HG02763 (cell line): ENCODE data around the gene MTA2.

Experiments
- ATAC-seq: cut with Tn5 transposase; IDR thresholded peaks from one replicate; pipeline ENCODE4 v1.9.1; 2021; ENCODE audit warnings: mild to moderate bottlenecking, moderate library complexity; ENCODE audit not compliant: unreplicated experiment

MTA2 gene

DNA sequence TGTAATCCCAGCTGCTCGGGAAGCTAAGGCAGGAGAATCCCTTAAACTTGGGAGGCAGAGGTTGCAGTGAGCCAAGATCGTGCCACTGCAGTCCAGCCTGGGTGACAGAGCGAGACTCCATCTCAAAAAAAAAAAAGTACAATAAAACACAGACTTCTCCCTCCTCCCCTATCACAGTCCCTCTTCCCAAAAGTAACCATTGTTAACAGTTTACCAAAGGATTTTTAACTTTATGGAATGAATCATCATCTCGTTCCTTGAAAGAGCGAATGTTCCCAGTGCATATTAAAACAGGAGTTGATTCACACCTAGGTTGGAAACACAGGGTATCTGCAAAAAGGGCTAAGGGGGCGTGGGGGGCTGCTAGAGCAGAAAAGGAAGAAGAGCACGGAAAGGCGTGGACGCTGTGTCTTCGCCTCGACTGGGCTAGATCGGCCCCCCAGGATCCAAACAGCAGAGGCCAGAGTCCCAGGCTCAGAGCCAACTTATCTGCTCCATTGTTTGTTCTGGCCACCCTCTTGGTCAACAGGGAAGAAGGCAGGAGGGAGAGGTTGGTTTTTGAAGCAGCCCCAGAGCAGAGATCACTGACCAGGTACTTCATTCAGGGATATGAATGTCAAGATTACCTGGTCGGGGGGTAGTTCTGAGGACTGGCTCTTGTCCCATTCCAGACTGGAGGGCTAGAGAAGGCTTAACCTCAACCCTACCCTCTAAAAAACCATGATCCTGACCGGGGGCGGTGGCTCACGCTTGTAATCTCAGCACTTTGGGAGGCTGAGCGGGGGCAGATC, 52.9 kb downstream of the MTA2 start:
- no peak for ATAC-seq

- ATAC-seq: no peak
Observed at GRCh38 chr11:62547691-62548281, 53.9 kb downstream of the MTA2 start.

DNA sequence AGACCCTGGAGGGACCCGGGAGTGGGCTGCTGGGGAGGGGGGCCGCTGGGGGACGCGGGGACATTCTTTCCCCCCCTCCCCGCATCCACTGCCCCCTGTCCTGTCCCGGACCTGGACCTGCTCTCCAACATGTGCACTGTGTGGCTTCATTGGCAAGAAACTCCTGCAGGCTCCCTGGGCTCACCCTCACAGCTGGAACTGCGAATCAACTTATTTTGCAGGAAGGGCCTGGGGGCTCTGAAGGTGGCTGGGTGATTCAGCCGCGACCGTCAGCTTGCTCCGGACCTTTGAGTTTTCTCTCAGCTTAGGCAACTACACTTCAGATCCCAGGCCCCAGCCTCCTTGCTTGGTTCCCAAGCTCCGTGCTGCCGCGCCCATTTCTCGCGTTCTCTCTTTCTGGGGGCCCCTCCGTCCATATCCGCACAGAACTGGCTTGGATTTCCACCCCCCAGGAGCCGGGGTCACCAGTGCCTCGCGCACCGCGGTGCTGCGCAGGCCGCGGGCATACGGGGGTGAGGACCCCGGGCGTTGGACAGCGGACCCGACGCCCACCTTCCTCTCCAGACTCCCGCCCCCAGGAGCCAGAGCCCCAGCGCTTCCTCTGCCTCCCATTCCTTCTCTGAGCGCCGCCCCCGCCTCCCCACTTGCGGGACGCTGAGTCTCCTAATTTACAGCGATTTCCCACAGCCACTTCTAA, 54.6 kb downstream of the MTA2 start:
- ATAC-seq: no peak

DNA sequence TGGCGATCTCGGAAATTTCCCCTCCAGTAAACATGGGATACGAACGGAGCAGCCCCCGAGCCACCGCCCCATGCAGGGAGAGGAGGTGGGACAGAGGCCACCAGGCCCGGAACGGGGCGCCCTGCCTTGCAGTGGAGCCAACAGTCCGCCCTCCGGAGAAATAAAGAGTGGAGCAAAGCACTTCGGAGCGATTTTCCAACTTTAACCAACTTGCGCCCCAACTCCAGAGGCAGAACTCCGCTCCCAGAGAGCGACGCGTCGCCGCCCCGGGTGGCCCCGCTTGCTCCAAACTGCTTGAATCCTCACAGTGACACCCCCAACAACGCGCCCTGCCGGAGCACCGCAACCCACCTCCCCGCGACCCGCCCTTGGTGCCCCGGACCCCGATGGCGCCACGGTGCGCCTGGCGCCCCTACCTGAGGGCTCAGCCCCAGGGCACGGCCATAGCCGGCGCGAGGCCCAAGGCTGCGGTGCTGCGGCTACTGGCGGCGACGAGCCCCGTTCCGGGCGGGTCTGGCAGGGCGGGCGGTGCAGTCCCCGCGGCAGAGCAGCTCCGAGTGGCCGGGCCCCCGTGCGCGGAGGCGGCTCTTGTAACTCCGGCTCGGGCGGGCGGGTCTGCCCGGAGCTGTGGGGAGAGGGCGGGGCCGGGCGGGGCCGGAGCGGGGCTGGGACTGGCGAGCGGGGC, 55.3 kb downstream of the MTA2 start, which contains the start of gene AHNAK:
TSS of gene AHNAK (minus strand) at position 563 of the 685 bp plus-strand sequence. CDS start 10,708 bp downstream, outside the sequence.
- no peak for ATAC-seq

DNA sequence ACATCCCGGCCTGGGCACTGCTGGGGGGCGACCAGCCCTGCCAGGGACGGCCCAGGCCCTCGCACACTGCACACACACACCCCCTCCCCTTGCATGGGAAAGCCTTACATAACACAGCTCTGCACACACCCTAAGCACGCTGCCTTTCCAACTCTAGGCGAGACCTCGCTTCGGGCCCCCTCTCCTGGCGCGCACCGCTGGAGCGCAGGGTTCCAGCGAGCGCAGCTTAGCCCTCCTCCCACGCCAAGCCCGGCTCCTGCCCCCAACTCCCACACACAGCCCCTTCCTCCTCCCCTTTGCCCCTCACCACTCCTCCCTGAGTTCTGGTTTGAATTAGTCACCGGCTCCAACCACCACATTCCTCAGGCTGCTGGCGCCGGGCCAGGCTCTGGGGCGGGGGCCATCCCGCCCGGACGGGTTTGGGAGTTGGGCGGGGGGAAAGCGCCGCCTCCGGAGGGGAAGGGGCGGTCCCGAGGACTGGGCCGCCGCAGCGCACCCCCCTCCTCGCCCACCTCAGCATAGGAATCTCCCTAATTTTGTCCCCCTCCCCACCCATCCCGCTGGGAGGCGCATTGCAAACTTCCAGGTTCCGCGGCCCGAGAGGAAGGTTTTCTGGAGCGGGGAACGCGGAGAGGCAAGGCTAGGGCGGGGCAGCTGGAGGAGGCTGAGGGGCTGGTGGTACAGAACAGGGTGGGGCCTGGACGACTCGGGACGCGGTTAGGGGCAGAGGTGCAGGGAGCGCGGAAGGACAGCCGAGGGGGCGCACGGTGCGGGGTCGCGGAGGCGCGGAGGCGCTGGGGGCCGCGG, 56.0 kb downstream of the MTA2 start:
- no peak for ATAC-seq

DNA sequence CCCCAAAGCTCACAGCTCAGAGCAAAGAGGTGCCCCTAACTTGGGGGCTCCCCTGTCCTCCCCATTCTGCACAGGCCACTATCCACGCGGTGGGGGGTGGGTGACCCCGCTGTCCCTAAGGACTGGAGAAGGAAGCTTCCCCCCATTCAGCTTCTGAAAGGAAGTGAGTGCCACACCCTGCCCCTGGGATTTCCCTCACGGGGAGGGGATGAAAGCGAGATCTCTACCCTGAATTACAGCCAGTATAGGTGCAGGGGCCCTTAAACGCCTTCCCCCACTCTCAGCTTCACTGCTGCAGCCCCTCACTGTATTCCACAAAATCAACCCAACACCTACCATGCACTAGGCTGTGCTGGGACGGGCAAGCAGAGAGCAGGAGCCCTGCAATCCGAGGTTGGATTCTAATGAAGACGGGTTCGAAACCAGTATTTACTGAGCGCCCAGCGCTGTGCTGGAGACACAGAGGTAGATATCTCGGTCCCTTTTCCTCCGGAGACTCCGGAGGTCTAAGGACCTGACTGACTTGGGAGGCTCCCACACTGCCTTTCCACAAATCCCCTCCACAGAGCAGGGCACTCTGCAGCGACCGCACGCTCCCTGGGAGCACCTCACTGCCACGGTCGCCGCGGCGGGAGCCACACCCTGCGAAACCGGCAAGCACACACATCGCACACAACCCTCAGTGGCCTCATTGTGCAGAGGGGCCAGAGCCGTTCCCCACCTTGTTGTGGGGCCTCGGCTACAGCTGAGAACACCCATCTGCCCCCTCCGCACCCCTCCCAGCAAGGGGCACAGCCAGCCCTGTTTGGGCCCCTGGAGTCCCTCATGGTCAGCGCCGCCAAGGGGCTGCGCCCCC, 56.9 kb downstream of the MTA2 start:
- no peak for ATAC-seq

GRCh38 chr11:62543680-62544444, 57.8 kb downstream of the MTA2 start:
- no peak for ATAC-seq
